Cortex of kidney (tissue), 1 donor: ENCODE results near the gene MAP2K3.

Source experiments
- DNase-seq: peaks from one replicate; lab custom pipeline; 2025; lab: John Stamatoyannopoulos, UW

The MAP2K3 gene

GRCh38 chr17:21252796-21253645, 31.5 kb upstream of the MAP2K3 start, which contains the start of gene NATD1:
Gene NATD1 (minus strand): TSS chr17:21253410. CDS start chr17:21253264, 146 bp downstream.
- no peak for DNase-seq

- no peak for DNase-seq
Measured at GRCh38 chr17:21253646-21254441, 30.7 kb upstream of the MAP2K3 start.

- no peak for DNase-seq
Measured at GRCh38 chr17:21258593-21258992, 25.9 kb upstream of the MAP2K3 start.

DNA sequence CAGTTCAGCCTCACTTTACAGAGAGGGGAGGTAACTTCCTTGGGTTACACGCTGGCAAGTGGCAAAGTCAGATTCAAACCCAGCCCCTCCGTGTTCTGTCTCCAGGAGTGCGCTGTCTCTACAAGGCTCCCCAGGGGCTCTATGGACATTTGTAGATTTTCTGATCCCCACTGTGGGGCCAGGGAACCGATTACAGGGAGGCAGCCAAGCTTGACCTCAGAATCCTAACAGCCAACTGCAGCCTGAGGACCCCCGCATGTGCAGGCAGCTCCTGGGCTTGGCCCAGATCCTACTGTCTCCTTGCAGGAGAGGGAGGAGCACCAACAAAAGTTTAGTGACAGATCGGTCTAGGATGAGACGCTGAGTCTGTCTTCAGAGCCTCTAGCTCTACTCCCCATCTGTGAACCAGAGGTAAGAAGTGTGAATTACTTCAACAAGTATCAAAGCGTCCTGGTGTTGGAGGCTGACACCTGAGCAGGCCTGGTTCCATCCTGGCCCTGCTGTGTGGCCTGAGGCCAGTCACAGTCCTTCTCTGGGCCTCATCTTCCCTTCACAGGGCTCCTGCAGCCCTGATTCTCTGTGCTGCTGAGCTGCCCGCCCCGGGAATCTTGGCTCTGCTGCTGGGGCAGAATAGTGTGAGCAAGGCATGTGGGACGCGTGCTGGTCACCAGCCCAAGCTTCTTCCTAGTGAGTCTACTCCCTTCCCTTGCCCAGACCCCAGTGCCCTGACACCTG, 22.1 kb upstream of the MAP2K3 start:
- no peak for DNase-seq

- DNase-seq, result no peak
Measured at GRCh38 chr17:21263376-21263775, 21.1 kb upstream of the MAP2K3 start.

DNA sequence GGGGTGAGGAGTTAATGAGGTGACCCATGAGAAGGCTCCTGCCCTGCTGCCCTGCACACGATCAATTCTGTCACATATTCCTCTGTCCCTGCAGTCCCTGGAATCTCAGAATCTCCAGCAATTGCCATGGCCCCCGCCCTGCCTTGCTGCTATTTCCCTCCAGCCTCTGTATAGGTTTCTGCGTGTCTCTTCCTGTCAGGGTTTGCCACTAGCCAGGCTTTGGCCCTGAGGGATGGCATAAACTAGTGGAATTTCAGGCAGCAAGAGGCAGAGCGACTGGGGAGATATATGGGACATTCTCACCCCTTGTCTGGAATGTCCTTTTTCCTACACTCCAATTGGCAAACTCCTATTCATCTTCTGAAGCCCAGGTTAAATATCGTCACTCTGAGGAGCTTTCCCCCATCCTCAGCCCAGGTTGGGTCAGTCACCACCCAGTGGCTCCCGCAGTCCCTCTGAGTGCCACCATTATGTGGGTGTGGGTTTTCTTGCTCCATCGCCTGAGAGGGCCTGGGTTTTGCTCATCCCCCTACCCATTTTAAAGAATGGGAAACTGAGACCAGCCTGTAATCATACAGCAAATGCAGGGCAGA, 15.8 kb upstream of the MAP2K3 start:
- DNase-seq, result no peak

DNA sequence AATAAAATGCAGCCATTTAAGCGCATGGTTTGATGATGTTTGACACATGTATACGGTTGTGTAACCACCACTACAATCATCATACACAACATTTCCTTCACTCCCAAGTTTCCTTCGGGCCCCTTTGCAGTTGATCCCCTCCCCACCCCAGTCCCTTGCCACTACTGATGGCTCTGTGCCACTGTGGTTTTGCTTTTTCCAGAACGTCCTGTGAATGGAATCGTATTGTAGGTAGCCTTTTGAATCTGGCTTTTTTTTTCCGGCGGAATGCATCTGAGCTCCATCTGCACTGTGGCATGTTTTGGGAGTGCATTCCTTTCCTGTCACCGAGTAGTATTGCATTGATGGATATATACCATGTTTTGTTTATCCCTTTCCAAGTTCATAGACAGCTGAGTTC, 15.1 kb upstream of the MAP2K3 start:
- no peak for DNase-seq

- no peak for DNase-seq
Measured at GRCh38 chr17:21271454-21272183, 12.9 kb upstream of the MAP2K3 start.

- DNase-seq, result no peak
Measured at GRCh38 chr17:21272250-21272649, 12.3 kb upstream of the MAP2K3 start.

- no peak for DNase-seq
Measured at GRCh38 chr17:21272881-21273792, 11.4 kb upstream of the MAP2K3 start.

DNA sequence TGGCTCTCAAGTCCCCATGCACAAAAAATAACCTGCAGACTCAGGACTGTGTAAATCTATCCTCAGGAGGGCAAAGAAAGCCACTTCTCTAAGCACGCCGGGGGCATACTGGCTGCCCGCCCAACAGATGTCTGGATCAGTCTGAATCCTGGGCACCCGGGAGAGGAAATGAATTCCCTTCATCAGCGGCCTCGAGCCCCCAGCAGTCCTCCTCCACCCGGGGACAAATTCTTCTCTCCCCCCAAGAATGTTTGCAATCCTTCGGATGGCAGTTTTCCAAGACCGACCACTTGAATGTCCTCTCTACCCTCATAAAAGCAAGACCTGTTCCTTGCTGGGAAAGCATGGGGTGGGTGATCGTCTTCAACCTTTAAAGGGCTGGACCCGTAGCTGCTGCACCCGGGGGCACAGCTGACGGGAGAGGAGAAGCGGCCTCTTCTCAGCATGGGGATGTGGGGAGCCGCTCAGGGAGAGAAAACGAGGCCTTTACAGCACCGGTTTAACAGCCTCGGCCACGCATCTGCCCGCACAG, 9.4 kb upstream of the MAP2K3 start:
- no peak for DNase-seq

- DNase-seq, result no peak
Measured at GRCh38 chr17:21275579-21276263, 8.8 kb upstream of the MAP2K3 start.

DNA sequence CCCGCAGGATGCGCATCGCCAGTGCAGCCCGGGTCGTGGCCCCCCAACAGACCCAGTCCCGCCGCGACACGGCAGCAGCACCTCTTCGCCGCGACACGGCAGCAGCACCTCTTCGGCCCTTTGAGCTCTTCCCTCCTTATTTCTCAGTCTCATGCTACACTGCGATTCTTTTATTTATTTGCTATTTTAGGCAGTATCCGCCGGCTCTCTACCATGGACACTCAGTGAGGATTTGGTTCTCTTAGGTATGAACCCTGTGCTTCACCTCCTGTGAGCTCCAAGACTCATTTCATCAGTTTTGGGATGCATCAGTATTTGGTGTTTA, 8.3 kb upstream of the MAP2K3 start:
- no peak for DNase-seq

- no peak for DNase-seq
Measured at GRCh38 chr17:21277332-21277731, 7.2 kb upstream of the MAP2K3 start.

- no peak for DNase-seq
Measured at GRCh38 chr17:21278450-21279197, 5.9 kb upstream of the MAP2K3 start.

DNA sequence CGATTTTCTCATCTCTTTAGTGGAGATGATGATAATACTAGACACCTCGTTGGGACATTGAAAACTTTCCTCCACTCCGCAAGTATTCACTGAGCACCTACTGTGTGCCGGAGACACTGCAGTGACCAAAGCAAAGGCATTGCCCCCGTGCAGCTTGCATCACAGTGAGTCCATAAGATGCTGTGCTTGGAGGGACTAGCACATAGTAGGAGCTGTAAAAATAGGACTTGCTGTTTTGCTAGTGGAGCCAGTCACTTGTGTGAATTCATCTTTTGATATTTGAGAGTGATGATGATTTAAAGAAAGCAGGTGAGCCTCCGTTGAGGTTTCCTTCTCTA, 5.3 kb upstream of the MAP2K3 start:
- DNase-seq, result no peak

- no peak for DNase-seq
Measured at GRCh38 chr17:21279582-21279981, 4.9 kb upstream of the MAP2K3 start.

GRCh38 chr17:21280081-21280518, 4.4 kb upstream of the MAP2K3 start:
- DNase-seq, result no peak

DNA sequence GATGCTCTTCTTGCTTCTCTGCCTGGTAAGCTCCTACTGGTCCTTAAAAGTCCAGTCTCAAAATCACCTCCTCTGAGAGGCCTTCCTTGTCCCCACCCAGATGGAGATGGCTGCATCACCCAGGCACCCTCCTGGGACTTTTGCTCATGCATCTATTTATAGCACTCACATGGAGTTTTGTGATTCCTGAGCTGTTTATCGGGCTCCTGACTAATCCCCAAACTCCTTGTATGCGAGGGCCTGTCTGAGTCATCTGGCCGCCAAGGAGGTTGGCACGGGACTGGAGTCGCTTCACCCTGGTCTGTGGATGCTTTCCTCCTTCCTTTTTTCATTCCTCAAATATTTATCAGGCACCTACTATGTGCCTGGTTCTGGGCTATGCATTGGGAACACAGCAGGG, 2.3 kb upstream of the MAP2K3 start:
- DNase-seq, result no peak
